HK-2 (cell line): ENCODE data around the gene KLHDC7A.

ENCODE experiments used
- DNase-seq: peaks from one replicate; pipeline ENCODE4 v3.0.0-alpha.2; 2018; ENCODE audit not compliant: unreplicated experiment

KLHDC7A gene

DNA sequence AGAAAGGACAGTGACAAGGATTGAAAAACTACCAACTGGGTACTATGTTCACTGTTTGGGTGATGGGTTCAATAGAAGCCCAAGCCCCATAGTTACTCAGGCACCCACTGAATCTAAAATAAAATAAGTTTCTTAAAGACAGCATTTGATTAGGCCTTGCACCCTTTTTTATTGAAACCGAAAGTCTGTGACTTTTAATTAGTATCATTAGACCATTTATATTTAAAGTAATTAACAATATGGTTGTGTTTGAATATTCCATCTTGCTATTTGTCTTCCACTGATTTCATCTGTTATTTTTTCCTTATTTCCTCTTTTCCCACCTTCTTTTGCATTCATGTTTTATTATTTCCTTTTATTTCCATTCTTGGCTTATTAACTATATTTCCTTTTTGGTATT lies 27.4 kb downstream of the KLHDC7A start:
- no peak for DNase-seq

DNA sequence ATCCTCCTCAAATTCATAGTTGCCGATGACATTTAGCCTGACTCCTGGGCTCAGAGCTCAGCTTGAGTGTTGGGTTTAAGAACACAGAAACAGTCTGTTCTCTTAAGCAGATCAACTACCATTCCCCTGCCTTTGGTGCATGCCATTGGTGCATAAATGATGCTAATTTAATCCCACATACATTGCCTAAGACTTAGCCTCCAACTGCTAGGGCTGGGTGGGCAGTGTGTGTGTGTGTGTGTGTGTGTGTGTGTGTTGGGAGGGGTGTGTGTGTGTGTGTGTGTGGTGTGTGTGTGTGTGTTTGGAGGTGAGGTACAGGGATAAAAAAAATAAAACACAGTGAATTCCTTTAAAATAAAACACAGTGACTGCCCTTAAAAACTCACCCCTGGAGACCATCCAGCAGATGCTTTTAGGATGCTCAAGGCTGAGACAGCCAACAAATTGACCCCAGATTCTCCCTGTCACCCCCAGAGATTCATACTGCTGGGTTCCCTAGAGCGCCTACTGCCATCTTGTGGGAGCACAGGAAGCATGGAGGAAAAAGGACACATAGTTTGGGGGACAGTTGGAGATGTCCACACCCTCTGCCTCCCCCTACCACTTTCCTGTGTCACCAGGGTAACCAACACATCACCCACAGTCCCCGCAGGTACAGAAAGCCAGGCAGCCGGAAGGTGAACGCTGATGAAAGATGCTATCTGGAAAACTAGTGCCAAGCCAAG lies 30.6 kb downstream of the KLHDC7A start:
- no peak for DNase-seq

DNA sequence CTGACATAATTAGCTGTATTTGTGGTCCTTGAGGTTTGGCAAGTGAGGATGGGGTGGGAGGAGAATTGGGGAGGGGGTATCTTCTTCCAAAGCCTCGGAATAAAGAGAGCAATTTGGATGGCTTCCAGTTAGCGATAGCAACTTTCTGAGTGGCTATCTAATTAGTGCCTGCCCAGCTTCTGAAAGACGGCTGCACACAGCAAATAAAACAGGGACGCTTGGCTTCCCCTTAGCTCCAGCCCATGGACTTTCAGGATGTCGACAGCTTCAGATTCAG lies 31.1 kb downstream of the KLHDC7A start:
- no peak for DNase-seq

DNA sequence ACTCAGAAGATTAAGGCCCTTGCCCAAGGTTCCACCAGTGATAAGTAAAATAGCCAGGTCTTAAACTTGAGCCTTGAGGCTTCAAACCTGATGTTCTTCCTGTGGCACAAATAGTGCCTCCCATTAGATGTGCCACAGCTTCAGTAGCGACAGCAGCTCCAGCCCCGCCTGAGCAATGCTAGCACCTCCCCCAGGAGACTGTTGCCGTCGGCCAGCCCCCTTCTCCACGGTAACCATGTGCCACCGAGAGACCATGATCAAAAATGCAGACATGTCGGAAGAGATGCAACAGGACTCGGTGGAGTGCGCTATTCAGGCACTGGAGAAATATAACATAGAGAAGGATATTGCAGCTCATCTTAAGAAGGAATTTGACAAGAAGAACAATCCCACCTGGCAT lies 32.2 kb downstream of the KLHDC7A start:
- no peak for DNase-seq

DNA sequence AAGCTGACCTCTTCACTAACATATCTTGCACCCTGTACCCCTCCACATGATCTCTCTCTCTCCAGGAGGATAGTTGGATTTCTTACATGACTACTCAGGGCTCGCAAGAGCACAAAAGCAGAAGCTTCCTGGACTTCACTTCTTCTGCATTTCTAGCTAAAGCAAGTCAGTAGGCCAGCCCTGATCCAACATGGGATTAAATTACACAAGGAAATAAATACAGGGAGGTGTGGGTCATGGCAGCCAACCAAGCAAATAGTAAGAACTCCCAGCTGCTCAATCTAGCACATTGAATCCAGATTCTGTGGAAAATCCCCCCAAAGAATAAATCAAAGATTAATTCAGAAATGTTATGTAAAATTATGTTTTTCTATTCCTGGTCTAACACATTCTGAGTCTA lies 33.3 kb downstream of the KLHDC7A start:
- no peak for DNase-seq

DNA sequence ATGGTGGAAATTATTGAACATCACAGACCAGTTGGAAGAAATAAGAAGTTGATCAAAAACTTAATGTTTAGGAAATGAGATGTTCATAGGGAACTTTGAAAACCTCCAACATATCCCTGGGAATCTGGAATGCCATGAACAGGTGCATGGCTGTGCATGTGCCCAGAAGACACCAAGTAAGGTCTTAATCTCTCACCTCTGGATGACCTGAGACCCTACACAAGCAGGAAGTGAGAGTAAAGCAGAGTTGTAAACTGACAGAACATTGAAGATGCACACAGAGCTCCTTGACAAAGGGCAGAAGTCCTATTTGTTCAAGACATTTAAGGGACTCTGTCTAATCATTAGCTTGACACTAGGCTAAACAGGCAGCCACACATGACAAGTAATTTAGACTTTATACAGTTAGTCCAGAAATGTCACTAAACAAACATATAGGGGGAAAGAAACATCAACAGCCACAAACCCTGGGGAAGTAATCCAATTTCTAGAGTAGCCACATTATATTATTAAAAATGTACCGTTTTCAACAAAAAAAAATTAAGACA lies 34.5 kb downstream of the KLHDC7A start:
- DNase-seq = no peak

DNA sequence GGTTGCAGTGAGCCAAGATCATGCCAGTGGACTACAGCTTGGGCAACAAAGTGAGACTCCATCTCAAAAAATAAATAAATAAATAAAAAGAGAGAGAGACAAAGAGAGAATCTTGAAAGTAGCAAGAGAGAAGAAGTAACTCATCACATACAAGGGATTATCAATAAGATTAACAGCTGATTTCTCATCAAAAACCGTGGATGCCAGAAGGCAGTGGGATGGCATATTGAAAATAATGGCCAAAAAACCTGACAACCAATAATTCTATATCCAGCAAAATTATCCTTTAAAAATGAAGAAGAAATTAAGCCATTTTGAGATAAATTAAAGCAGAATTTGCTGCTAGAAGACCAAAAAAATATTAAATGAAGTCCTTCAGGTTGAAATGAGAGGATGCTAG lies 35.7 kb downstream of the KLHDC7A start:
- no peak for DNase-seq

DNA sequence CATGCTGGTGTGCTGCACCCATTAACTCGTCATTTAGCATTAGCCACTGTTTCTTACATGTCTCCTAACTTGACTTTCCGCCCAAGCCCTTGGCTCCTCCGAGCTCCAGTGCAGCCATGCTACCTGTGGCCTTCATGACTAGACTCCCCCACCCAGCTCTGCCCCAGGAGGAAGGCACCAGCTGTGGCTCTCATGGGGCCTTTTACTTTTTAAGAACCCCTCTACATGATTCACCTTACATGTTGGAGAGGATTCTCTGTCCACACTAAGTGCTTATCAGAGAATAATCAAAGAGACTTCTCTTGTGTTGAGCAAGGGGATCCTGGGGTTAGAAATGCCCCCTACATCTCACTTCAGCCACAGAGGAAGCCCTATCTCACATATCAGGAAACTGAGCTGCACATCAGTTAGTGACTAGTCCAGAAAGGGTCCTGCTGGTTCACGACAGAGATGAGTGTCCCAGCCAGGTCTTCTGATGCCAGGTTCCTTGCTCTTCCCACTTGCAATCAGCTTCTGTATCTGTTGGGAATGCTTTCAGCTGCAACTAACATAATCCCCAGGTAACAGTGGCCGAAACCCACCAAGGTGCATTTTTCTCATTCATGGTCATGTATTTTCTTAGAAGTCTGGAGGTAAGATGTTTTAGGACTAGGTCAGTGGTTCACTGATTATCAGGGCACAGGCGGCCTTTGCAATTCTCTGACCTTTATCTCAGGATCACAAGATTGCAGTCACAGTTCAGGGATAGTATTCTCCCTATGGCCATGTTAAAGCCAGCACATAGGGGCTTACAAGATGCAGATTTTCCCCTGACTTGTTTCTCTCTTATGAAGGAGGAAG lies 45.9 kb downstream of the KLHDC7A start:
- no peak for DNase-seq

DNA sequence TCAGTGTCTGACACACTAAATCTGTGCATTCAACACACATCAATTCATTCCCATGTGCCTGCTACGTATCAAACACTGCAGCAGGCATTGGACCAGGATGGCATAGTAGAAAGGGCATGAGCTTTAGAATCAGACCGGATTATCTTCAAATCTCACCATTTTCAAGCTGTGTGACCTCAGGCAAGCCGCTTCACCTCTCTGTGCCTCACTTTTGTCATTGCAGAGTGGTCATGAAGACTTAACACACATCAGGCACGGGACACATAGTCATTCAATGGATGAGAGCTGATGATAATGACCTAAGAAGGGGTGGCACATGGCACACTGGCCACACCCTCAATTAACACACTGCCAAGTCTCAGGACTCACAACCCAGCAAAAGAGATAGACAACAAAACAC lies 46.8 kb downstream of the KLHDC7A start:
- DNase-seq = no peak

DNA sequence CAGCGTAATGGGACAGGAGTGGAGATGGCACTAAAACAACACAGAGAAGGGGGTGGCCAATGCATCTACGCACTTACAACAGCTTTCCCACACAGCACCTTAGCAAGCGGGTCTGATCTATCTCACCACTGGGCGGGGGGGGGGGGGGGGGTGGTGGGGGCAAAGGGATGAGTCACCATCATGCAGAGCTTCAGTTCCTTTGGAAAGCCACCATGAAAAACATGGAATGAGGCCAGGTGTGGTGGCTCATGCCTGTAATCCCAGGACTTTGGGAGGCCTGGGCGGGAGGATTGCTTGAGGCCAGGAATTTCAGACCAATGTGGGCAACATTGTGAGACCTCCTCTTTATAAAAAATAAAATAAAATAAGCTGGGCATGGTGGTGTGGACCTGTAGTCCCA lies 47.2 kb downstream of the KLHDC7A start:
- DNase-seq = no peak

DNA sequence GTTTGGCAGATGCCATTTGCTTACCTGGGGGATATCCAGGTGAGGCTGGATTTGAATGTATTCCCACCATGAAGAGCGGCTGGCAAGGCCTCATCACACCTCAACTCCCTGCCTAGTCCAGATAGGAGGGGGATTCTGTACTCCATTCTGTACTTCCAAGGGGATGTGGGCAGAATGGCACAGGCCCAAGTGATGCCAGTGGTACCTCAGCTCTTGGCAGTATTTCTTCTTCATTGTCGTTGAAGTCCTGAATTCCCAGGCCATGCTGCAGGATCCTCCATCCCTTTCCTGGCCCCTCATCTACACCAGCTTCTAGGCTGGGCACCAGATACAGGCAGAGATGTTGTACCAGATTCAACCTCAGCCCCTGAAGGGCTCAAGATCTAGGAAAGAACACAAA lies 47.9 kb downstream of the KLHDC7A start:
- no peak for DNase-seq

DNA sequence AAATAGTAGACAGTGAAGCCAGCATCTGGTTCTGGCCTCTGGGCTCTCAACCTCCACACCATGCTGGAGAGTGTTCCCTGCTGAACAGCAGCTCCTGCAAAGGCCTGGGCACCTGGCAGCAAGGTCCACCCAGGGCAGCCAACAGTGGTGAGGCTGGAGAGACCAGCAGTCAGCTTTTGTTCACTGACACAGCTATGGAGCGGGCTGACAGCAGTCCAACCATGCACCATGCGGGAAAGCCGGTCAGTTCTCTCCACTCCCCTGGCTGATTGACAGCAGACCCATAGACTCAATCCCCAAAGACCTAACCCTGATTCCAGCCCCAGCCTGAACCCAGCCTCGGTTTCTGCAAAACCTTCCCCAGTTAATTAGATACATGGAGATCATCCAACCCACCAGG lies 49.0 kb downstream of the KLHDC7A start:
- DNase-seq = no peak

DNA sequence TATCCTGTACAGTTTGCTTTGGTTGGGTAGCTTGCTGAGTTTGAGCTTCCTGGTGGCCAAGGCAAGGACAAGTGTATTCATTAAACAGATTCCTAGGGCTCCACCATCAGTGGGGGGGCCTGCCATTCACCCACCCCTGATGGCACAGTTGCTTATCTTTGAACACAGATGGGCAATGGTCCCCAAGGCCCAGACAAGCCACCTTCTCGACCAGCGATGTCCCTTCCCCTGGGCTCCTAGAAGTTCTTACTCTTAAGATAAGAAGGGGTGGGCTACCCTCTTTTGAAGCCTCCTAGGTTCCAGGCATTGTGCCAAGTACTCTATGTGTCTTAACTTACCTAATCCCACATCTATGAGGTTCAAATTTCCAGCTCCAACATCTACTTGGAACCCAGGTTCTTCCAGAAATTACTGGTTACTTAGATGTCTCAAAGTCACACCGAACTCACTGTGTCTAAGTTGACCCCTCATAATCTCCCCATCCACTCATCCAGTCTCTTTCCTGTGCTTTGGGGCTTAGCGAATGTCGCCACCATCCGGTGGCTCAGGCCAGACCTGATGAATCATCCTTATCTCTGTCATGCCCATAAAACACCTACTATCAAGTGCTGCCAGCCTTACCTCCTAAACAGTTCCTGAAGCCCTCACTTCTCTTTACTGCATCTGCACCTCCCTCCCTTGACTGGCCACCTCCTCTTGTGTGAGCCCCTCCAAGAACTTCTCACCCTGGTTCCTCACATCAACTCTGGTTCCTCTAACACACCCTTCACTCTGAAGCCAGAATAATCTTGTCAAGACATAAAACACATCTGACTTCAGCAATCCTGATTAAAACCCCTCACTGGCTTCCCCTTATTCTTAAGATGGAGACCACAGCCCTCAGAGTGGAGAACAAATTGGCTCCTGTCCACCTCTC lies 50.1 kb downstream of the KLHDC7A start:
- DNase-seq = no peak

DNA sequence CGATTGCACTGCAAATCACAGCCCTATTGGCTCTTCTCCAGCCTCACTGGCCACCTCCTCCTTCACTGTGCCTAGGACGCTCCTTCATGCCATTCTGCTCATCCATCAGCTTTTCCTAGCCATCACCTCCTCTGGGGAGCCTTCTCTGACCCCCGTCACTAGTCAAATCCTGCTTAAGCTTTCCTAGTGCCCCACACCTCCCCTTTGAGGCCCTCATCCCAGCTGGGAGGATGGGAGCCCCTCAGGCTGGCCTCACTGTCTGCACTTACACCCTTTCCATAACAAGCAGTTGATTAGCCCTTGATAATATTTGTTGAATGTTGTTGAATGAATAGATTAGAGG lies 50.7 kb downstream of the KLHDC7A start:
- no peak for DNase-seq

DNA sequence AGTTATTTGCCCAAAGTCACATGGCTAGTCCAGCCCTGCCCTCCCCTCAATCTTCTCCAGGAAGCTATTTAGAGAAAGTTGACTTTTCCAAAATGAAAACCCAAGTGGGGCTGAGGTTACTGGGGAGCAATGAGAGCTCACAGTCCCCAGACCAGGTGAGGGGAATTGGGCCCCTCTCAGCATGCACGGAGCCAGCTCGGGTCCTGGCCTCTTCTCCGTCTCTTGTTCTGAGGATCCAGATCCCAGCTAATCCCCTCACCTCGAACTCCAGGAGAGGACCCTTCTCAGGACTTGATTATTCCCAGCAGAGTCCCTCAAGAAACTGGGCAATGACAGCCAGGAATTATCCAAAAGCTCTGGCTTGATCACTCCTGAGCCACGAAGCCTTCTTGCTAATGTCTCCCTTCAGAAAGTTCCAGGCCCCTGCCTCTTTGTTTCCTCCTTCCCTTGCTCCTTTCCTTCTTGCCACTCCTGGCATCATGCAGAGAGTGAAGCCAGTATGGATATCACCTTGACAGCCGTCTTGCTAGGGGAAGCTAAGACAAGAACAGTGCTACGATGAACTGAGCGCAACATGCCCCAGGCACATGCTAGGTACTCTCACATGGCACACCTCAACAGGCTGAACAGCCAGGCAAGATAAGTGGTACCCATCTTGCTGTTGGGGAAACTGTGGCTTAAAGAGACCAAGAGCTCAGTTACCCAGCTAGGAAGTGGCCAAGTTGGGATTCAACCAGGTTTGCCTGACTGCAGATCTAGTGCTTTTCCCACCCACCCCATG lies 51.9 kb downstream of the KLHDC7A start:
- no peak for DNase-seq

DNA sequence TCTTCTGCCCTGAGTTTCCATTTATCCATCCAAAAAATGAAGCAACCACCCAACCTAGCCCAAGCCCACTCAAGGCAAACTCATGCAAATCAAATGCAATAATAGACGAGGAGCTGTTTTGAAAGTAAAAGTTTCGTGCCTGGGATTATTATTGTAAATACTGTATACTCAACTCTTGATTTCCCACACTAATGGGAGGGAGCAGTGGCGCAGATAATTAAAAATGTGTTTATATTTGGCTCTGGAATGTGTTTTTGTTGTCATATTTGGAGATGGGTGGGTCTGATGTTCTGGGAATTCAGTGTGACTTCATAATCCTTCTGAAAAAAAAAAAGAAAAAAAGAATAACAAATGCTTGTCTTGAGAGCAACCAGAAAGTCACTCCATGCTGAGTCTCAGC lies 52.5 kb downstream of the KLHDC7A start:
- DNase-seq = no peak

DNA sequence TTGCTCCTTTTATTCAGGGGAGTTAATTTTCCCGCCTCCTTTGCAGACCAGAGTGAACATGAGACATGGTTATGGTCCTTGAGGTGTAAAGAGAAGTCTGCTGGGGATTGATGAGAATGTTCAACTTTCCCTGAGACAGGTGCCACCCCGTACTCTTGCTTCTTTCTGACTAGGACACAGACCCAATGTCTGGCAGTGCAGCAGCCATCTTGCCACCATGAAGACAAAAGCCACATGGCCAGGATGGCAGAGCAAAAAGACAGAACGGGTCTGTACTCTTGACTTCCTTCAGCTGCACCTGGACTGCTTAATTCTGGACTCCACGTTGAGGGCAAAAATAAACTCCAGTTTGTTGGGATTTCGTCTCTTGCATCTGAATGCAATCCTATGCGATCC lies 54.1 kb downstream of the KLHDC7A start:
- no peak for DNase-seq
